ENCODE measurements around the gene PARVG.

PARVG gene

DNA sequence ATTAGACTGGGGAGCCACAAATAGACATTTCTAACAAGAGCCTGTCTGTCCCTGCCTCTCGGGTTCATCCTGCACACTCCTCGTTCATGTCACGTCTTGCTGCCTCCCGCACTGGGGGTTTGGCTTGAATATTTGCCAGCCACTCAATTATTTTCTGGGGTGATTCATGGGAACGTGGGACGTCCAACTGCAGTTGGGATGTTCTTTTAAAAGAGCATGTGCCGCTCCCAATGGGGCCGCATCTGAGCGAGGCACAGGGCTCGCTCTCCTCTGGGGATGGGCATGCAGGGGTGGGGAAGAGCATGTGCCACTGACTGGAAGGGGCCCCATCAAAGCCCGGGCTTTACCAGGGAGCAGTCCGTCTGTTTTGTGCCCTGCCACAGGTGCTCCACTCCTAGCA lies 43.4 kb downstream of the PARVG start:
- Histone ChIP-seq H3K4me3 (ENCODE audit: low read length) (no peak overlapping the region), H3F3A (ENCODE audit: control insufficient read depth, insufficient read depth) (no peaks in the 10 kb centered on the region), H3K9me3 (ENCODE audit: control insufficient read depth, insufficient read depth, low read length) (0 out of 2 replicates have a peak, but pooled peaks cover 4% of the 10 kb centered on the region), H3K4me2 (ENCODE audit: low read length) (no peak overlapping the region), H3K79me2 (ENCODE audit: control insufficient read depth, low read length) (no peaks in the 10 kb centered on the region), H3K9me2 (replicated peaks; ENCODE audit: control insufficient read depth, low read length) (no peaks in the 10 kb centered on the region), H3K4me1 (ENCODE audit: control insufficient read depth, low read length) (no peaks in the 10 kb centered on the region), H3K36me3 (ENCODE audit: control insufficient read depth, low read length) (no peaks in the 10 kb centered on the region), H3K27ac (ENCODE audit: low read depth, low read length) (no peak overlapping the region), H4K20me1 (ENCODE audit: control insufficient read depth, insufficient read depth, low read depth, low read length) (no peaks in the 10 kb centered on the region), H3K27me3 (ENCODE audit: control insufficient read depth, low read length) (no peaks in the 10 kb centered on the region; the same call in 1 of the 2 replicates)
- TF ChIP-seq EZH2phosphoT487 (IDR thresholded peaks at IDR 0.05; ENCODE audit: borderline replicate concordance, low read length) (no peak), CTCF (IDR thresholded peaks at IDR 0.05; ENCODE audit: low read depth, low read length, poor library complexity, severe bottlenecking) (no peak)

DNA sequence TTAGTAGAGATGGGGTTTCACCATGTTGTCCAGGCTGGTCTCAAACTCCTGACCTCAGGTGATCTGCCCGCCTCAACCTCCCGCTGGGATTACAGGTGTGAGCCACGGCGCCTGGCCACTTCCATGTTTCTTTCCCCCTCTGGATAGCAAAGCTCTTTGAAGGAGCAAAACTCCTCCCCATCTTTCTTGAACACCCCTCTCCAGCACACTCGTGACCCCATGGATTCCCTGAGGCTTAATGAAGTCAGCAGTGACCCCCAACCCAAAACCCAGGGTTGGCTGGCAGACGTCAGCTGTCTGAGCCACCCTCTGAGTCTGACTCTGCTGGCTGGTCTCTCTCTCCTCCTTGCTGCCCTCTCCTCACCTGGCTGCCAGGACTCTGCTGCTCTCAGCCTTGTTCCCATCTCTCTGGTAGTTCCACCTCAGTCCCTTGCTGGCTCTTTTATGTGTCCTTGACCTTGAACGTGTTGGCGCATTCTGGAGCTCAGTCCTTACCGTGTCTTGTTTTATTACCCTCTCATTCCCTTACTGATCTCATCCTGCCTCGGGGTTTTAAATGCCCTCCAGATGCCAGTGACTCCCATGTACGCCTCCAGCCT lies 44.5 kb downstream of the PARVG start:
- no peak overlapping the region for H3K4me3 ChIP-seq (ENCODE audit: low read length)
- no peaks in the 10 kb centered on the region for H3K4me1 ChIP-seq (ENCODE audit: control insufficient read depth, low read length)
- no peaks in the 10 kb centered on the region; the same call in 1 of the 2 replicates for H3K27me3 ChIP-seq (ENCODE audit: control insufficient read depth, low read length)
- H3F3A ChIP-seq (ENCODE audit: control insufficient read depth, insufficient read depth), result no peaks in the 10 kb centered on the region
- TF ChIP-seq CTCF (IDR thresholded peaks at IDR 0.05; ENCODE audit: low read depth, low read length, poor library complexity, severe bottlenecking) (no peak), EZH2phosphoT487 (IDR thresholded peaks at IDR 0.05; ENCODE audit: borderline replicate concordance, low read length) (no peak)
- H3K79me2 ChIP-seq (ENCODE audit: control insufficient read depth, low read length), result no peaks in the 10 kb centered on the region
- H3K9me3 ChIP-seq (ENCODE audit: control insufficient read depth, insufficient read depth, low read length), result 0 out of 2 replicates have a peak, but pooled peaks cover 4% of the 10 kb centered on the region
- H3K4me2 ChIP-seq (ENCODE audit: low read length), result no peak overlapping the region
- H3K36me3 ChIP-seq (ENCODE audit: control insufficient read depth, low read length), result no peaks in the 10 kb centered on the region
- H3K27ac ChIP-seq (ENCODE audit: low read depth, low read length), result no peak overlapping the region
- H4K20me1 ChIP-seq (ENCODE audit: control insufficient read depth, insufficient read depth, low read depth, low read length), result no peaks in the 10 kb centered on the region
- no peaks in the 10 kb centered on the region for H3K9me2 ChIP-seq (replicated peaks; ENCODE audit: control insufficient read depth, low read length)

- no peaks in the 10 kb centered on the region; the same call in 1 of the 2 replicates for H3K27me3 ChIP-seq (ENCODE audit: control insufficient read depth, low read length)
- no peaks in the 10 kb centered on the region for H3K9me2 ChIP-seq (replicated peaks; ENCODE audit: control insufficient read depth, low read length)
- H3K79me2 ChIP-seq (ENCODE audit: control insufficient read depth, low read length), result no peaks in the 10 kb centered on the region
- H3K4me3 ChIP-seq (ENCODE audit: low read length), result no peak overlapping the region
- H3K27ac ChIP-seq (ENCODE audit: low read depth, low read length), result no peak overlapping the region
- TF ChIP-seq EZH2phosphoT487 (IDR thresholded peaks at IDR 0.05; ENCODE audit: borderline replicate concordance, low read length), result no peak
- no peak for TF ChIP-seq CTCF (IDR thresholded peaks at IDR 0.05; ENCODE audit: low read depth, low read length, poor library complexity, severe bottlenecking)
- H3K4me1 ChIP-seq (ENCODE audit: control insufficient read depth, low read length), result no peaks in the 10 kb centered on the region
- no peak overlapping the region for H3K4me2 ChIP-seq (ENCODE audit: low read length)
- no peaks in the 10 kb centered on the region for H3F3A ChIP-seq (ENCODE audit: control insufficient read depth, insufficient read depth)
- H3K36me3 ChIP-seq (ENCODE audit: control insufficient read depth, low read length), result no peaks in the 10 kb centered on the region
- H3K9me3 ChIP-seq (ENCODE audit: control insufficient read depth, insufficient read depth, low read length), result 0 out of 2 replicates have a peak, but pooled peaks cover 4% of the 10 kb centered on the region
- H4K20me1 ChIP-seq (ENCODE audit: control insufficient read depth, insufficient read depth, low read depth, low read length), result no peaks in the 10 kb centered on the region
These were observed 45.1 kb downstream of the PARVG start for GRCh38 chr22:44225812-44226211.
